Cardiac septum (tissue), 1 donor: ENCODE data around the gene ZNF580. TPM values are rescaled to one million over a fixed set of nuclear protein-coding genes. Genes with fewer than 3 reads are reported as not detected.

Experiments used
- DNase-seq: peaks from one replicate; pipeline ENCODE4 v3.0.0-alpha.2; 2020; ENCODE audit warnings: low spot score
- intact Hi-C: fragments of 100-400 bp; cut with DNase I; formaldehyde crosslinking; loops from one replicate; pipeline ENCODE4 v1.14.0; 2022
- total RNA-seq: library from RNA; stranded (reverse); fragmentation: NEBNext Ultra II Directional; extraction: Animal tissue kit (Norgen Biotek cat#: 25700); gene quantifications from one replicate; pipeline ENCODE4 v1.2.1, GENCODE V29; 2021
- donor health status: DM: no; HTN: no; CAD: no.

The ZNF580 gene
- total RNA-seq, 1 donor from 2014 or later, result 29.0 TPM

- peak; percentile 99 for DNase-seq
- intact Hi-C loops, result no loop called here
Observed at GRCh38 chr19:55654868-55655647, 14.3 kb downstream of the ZNF580 start, which contains the start of gene U2AF2. Gene U2AF2, plus strand, starts transcription at chr19:55655035. Its CDS starts 70 bp downstream, at chr19:55655105.

GRCh38 chr19:55655648-55656040 is 14.8 kb downstream of the ZNF580 start:
- intact Hi-C loops, result no loop called here
- no peak for DNase-seq

DNA sequence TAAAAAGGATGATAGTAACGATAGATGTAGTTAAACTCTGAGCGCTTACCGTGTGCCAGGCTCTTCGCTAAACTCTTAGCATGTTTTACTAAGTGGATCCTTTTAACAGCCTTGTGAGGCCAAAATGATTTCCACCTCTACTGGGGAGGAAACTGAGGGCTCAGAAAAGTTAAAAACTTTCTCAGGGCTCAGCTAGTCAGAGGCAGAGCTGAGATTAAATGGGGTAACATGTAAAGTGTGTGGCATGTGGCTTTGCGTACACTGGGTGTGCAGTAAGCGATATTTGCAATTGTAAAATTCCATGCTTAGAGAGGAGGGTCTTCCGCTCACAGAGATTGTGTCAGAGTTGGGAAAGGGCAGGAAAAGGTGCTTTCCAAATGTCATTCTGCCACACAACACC is 15.8 kb downstream of the ZNF580 start:
- no peak for DNase-seq
- intact Hi-C loops, result no loop called here

GRCh38 chr19:55656988-55657747 is 16.4 kb downstream of the ZNF580 start:
- intact Hi-C loops, result no loop called here
- DNase-seq, result no peak

- intact Hi-C loops, result no loop called here
- DNase-seq, result no peak
Observed at GRCh38 chr19:55658846-55659459, 18.2 kb downstream of the ZNF580 start.

DNA sequence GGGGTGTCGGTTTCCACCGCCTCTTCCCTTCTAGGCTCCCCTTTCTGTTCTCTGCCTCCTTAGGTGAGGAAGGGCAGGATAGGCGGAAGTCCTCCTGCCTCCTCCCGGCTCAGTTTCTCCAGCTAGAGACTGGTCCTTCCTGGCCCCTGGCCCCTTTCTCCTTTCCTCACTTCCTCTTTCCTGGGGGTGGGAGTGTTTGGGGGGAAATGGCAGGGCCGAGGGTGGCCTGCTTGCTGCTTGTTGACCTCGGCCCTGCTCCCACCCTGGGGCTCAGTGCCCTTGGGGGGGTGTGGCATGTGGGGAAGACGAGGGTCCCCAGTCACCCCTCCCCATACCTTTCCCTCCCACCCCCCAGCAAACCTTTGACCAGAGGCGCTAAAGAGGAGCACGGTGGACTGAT is 19.0 kb downstream of the ZNF580 start:
- no peak for DNase-seq
- intact Hi-C loops, result no loop called here

DNA sequence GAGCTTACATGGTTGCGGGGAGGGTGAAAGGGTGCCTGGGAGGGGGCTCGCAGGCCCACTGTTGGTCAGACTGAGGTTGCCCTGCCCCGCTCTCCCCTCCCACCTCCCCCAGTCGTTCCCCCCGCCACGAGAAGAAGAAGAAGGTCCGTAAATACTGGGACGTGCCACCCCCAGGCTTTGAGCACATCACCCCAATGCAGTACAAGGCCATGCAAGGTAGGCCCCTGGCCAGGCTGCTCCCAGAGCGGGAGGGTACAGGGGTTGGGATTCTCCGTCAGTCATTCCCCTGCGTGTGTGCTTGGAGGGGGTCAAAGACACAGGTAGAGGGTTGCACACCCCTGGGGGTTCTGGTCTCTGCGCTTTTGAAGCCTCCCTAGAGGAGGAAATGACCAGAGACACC is 19.6 kb downstream of the ZNF580 start:
- intact Hi-C loops, result no loop called here
- no peak for DNase-seq

- no peak for DNase-seq
- intact Hi-C loops, result no loop called here
Observed at GRCh38 chr19:55660991-55661390, 20.2 kb downstream of the ZNF580 start.

GRCh38 chr19:55661826-55662225 is 21.0 kb downstream of the ZNF580 start:
- no peak for DNase-seq
- intact Hi-C loops, result no loop called here

GRCh38 chr19:55663846-55664536 is 23.2 kb downstream of the ZNF580 start:
- DNase-seq, result no peak
- intact Hi-C loops, result no loop called here

DNA sequence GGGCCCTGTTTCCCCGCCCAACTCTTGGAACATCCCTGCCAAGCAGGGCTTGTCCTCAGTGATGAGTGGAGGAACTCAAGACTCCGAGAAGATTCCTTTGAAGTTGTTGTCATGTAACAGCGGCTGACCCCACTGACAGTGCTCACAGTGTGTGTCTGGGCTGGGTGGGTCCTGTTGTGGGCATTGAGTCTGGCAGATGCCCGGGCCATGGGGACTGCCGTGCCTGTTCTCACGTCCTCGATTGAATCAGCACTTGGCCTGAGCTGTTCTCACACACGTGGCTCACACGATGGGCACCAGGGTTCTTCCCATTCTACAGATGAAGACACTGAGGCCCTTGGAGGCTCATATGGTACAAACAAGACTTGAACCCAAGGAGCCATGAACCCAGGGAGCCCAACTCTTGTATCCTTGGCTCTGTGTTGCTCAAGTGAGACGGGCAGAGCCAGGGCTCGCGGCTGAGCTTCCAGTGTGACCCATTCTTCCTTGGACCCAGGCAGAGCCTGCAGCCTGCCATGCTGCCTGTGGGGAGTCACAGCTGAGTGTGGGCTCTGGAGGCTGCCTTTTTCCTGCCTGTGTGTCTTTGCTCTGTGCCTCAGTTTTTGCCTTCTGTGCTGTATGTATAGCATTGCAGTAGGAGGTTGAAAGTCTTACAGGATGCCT is 25.7 kb downstream of the ZNF580 start:
- intact Hi-C loops, result no loop called here
- DNase-seq, result no peak

- intact Hi-C loops, result no loop called here
- no peak for DNase-seq
Observed at GRCh38 chr19:55667006-55667381, 26.2 kb downstream of the ZNF580 start.

GRCh38 chr19:55667511-55667910 is 26.7 kb downstream of the ZNF580 start:
- intact Hi-C loops, result no loop called here
- DNase-seq, result no peak

DNA sequence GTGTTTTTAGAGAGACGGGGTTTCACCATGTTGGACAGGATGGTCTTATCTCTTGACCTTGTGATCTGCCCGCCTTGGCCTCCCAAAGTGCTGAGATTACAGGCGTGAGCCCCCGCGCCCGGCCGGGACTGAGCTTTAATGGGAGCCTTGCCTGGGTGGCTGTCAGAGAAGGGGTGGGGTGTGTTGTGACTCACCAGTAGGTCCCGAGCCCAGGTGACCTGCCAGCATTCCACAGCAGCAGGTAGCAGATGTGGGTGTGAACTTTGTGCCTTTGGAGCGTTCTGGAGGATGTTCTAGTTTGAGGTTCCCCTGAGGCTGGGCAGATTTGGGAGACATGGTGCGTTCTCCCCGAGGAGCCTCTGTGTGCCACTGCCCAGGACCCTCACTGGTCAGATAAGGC is 27.2 kb downstream of the ZNF580 start:
- no peak for DNase-seq
- intact Hi-C loops, result no loop called here

DNA sequence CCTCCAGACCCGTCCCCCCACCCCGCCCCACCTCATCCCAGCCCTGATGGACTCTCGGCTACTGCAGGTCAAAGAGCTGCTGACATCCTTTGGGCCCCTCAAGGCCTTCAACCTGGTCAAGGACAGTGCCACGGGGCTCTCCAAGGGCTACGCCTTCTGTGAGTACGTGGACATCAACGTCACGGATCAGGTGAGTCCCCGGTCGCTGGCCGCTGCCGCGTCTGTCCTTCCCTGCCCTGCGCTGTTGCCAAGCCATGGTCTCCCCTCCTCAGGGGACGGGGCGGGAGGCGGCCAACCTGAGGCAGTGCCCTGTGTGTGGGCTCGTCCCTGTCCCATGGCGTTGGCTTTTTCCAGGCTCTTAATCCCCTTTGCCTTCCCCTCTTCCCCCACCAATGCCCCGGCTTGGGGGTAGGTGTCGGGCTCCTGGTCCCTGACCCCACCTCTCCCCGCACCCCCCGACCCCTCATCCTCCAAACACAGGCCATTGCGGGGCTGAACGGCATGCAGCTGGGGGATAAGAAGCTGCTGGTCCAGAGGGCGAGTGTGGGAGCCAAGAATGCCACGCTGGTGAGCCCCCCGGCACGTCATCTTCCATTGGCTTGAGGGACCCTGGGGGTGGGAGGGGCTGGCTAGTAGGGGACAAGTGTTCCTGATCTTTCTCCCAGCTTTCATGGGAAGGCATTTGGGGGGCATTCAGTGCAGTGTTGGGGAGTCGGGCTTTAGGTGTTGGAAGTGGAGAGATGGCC is 28.0 kb downstream of the ZNF580 start:
- DNase-seq, result no peak
- intact Hi-C loops, result no loop called here

GRCh38 chr19:55669418-55670279 is 28.8 kb downstream of the ZNF580 start:
- intact Hi-C loops, result no loop called here
- DNase-seq, result no peak

- no peak for DNase-seq
- intact Hi-C loops, result no loop called here
Observed at GRCh38 chr19:55670280-55671053, 29.7 kb downstream of the ZNF580 start.
